Left hindlimb (tissue), 1 donor: ENCODE data around the gene HOOK2.
"Not testable (repeated sequence)": the region's sequence is repeated elsewhere in the genome, so short reads cannot be mapped to it uniquely, and the experiment has no call there.

Experiments
- DNase-seq: peaks from one replicate; pipeline ENCODE4 v3.0.0-alpha.2; 2018

Gene HOOK2, protein sequence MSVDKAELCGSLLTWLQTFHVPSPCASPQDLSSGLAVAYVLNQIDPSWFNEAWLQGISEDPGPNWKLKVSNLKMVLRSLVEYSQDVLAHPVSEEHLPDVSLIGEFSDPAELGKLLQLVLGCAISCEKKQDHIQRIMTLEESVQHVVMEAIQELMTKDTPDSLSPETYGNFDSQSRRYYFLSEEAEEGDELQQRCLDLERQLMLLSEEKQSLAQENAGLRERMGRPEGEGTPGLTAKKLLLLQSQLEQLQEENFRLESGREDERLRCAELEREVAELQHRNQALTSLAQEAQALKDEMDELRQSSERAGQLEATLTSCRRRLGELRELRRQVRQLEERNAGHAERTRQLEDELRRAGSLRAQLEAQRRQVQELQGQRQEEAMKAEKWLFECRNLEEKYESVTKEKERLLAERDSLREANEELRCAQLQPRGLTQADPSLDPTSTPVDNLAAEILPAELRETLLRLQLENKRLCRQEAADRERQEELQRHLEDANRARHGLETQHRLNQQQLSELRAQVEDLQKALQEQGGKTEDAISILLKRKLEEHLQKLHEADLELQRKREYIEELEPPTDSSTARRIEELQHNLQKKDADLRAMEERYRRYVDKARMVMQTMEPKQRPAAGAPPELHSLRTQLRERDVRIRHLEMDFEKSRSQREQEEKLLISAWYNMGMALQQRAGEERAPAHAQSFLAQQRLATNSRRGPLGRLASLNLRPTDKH

DNA sequence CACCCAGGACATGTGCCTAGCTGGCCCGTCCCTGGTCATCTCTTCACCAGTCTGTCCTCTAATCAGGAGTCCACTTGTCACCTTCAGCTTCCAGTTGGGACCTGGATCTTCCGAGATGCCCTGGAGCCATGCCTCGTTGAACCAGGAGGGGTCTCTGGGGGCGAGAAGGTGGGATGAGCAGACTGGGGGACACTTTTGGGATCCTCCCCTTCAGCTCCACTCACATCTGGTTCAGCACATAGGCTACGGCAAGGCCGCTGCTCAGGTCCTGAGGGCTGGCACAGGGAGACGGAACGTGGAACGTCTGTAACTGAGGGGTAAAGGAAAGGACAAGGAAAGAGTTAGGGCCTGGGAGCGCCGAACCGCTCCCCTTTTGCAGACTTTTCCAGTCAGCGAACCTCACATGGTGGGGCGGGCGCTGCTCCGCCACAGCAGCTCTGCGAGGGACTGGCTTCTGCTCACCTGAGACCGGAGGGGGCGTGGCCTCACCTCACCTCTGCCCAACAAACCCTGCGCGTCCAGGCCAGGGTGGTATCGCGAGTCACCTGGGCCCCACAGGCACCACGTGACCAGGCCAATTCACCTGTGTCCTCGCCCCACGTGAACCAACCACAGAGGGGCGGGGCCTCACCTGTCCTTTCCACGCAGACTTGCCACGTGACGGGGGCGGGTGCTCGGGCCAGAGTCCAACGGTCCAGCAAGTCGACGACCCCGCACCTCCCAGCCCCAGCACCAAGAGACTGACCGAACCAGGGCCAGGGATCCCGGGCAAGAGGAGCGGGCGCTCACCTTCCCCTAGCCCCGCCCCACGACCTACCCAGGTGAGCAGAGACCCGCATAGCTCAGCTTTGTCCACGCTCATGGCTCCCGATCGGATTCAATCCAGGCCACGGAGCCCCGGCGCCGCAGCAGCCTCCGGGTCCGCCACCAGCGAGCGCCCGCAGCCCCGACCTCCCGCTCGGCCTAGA lies at the start of gene HOOK2:
Gene HOOK2 (minus strand): TSS at position 965 of the 968 bp plus-strand sequence. CDS start 103 bp downstream, at position 862.
- DNase-seq, result peak; percentile 72

DNA sequence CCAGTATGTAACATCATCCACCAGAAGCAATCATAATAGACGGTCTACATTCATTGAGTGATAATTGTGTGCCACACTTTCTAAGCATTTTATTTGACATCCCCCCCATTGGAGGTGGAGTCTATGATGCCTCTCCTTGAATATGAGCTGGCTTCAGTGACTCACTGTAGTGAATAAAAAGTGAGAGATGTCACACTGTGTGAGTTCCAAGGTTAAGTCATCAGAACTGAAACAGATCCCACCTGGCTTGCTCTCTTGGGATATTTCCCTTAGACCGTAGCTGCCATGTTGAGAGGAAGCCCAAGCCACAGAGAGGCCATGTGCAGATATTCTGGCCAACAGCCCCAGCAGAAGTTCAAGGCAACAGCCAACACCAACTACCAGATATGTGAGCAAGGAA lies 46.4 kb upstream of the HOOK2 start:
- DNase-seq, result no peak

DNA sequence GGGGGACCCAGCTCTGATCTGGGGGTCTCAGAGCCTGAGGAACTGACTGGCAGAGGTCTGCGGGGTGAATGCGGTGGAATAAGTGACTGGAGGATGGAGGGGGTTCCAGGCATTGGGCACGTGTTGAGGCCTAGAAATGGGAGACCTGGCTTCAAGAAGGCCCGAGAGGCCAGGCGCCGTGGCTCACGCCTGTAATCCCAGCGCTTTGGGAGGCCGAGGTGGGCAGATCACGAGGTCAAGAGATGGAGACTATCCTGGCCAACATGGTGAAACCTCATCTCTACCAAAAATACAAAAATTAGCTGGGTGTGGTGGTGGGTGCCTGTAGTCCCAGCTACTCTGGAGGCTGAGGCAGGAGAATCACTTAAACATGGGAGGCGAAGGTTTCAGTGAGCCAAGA lies 42.5 kb upstream of the HOOK2 start:
- not testable (repeated sequence) for DNase-seq

DNA sequence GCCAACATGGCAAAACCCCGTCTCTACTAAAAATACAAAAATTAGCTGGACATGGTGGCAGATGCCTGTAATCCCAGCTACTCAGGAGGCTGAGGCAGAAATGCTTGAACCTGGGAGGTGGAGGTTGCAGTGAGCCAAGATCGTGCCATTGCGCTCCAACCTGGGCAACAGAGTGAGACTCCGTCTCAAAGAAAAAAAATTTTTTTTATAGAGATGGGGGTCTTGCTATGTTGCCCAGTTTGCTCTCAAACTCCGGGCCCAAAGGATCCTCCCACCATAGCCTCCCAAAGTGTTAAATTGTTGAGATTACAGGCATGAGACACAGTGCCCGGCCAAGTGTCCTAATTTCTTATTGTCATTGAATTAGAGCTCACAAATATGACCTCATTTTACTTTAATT lies 41.8 kb upstream of the HOOK2 start:
- not testable (repeated sequence) for DNase-seq

DNA sequence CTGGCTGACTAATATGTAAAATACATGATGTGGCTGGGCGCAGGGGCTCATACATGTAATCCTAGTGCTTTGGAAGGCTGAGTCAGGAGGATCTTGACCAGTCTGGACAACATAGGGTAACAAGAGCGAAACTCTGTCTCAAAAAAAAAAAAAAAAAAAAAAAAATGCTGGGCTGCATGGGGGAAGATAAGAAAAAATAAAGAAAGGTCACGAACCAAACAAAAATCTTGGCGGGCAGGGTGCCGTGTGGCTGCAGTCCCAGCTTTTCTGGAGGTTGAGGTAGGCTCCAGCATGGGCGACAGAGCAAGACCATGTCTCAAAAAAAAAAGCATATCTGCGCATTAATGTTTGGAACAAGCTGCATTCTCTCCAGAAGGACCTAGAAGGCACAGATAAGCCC lies 39.7 kb upstream of the HOOK2 start:
- no peak for DNase-seq

DNA sequence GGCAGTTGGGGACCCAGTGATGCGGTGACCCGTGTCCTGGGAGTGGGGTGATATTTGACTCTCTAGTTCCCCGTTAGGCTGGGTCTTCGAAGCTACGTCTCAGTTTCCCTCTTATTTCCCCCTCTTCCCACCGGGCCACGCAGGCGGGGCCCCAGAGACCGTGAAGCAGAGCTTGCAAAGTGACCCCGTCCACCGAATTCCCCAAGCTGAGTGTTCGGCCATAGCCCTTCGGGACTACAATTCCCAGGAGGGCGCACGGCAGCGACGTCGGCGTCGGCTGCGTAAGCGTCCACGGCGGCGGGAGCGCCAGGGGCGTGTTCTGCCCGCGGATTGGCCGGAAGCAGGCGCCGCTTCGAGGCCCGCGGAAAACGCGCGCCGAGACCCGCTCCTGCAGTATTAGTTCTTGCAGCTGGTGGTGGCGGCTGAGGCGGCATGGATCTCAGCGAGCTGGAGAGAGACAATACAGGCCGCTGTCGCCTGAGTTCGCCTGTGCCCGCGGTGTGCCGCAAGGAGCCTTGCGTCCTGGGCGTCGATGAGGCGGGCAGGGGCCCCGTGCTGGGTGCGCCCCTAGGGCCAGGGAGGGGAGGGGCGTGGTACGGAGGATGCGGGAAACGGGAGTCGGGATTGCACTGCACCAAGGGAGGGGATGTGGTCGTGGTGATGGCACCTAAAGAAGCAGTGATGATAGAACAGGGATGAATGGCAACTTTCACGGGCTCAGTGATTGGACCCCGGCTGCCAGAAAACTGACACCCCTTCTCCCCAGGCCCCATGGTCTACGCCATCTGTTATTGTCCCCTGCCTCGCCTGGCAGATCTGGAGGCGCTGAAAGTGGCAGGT lies 31.1 kb upstream of the HOOK2 start, which contains the start of gene RNASEH2A:
Gene RNASEH2A (plus strand): TSS at position 343 of the 840 bp plus-strand sequence. CDS start 90 bp downstream, at position 433.
- peak; percentile 89 for DNase-seq

DNA sequence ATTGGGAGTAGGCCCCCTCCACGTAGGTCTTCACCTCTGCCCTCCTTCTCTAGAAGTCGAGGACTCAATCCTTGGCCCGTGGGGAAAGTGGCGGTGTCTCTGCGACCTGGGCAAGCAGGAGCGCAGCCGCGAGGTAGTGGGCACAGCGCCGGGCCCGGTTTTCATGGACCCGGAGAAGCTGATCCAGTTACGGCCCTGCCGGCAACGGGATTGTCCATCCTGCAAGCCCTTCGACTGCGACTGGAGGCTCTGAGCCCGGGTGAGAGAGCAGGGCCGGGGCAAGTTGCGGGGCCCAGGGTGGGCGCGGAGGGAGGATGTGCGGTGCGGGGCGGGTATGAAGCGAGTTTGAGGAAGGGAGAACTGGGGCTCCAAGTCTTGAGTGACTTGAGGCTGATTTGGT lies 28.7 kb upstream of the HOOK2 start:
- no peak for DNase-seq

DNA sequence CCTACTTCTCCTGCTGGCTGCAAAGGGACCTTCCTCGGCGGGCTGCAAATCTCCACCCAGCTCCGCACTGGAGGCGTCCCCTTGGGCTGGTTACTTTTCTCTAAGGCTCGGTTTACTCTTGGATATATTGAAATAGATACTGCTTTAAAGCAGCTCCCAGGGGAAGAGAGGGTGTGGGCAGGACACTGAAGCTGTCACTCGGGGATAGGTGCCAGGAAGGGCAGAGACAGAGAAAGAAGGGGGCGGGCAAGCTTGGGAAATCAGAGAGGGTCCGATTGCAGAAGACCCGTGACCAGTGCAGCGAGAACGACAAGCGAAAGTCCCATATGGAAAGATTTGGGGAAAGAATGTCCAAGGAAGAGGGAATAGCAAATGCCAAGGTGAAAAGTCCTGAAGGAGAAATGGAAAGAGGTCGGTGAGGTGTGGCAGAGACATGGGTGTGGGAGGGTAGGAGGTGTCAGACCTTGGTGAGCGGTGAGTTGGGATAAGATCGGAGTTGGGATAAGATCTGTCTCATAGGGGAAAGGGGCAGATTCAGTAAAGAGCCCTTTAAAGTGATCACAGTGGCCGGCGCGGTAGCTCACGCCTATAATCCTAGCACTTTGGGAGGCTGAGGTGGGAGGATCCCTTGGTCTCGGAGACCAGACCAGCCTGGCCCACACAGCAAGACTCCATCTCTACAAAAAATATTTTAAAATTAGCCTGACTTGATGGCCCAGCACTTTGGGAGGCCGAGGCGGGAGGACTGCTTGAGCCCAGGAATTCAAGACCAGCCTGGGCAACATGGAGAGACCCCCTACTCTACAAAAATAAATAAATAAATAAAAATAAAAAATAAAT lies 27.1 kb upstream of the HOOK2 start:
- no peak for DNase-seq

DNA sequence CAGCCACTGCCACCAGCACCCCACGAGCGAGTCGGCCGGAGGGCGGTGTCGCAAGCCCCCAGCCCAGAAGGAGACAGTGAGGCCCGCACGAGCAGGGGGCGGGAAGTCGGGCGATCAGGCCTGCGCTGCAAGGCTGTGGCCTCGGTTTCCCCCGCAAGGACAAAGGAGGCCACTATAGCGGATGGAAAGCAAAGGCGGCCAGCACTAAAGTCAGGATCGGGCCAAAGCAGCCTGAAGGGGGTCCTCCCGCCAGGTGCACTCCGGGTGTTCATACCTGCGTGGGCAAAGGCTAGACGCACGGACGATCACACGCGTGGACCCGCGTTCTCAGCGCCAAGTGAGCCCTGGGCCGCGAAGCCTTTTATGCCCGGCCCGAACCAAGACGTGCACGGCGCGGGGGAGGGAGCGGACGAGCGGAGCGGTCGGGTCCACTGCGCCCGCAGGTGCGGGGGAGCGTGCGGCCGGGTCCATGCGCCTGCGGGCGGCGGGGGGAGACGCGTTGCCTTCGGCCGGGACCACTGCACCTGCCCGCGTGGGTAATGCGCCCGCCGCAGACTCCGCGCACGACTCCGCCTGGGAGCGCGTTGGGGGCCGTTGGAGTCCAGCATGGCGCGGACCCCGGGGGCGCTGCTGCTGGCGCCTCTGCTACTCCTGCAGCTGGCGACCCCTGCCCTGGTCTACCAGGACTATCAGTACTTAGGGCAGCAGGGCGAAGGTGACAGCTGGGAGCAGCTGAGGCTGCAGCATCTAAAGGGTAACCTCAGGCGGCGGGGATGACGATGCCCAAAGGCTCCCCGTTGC lies 26.3 kb upstream of the HOOK2 start, which contains the start of the genes PRDX2 and THSD8:
Gene PRDX2 (minus strand): TSS at position 335 of the 801 bp plus-strand sequence. CDS start 539 bp downstream, outside the sequence.
Gene THSD8 (plus strand): TSS at position 604 of the 801 bp plus-strand sequence. CDS start 3 bp downstream, at position 607.
- DNase-seq, result peak; percentile 81

DNA sequence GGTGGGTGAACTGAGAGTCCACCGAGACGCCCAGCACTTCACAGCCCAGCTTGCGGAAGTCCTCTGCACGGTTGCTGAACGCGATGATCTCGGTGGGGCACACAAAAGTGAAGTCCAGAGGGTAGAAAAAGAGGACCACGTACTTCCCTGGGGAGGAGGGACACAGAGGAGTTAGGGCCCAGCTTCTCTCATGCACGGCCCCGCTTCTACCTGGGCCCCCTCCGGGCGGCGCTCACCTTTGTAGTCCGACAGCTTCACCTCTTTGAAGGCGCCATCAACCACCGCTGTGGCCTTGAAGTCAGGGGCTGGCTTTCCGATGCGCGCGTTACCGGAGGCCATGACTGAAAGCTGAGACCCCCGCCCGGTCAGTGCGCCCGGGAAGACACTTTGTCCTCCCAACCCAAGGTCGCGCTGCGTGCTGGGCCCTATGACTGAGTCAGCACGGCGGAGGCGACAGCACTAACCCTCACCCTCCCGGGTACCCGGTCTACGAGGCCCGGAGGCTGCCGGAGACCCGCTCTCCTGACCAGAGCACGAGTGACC lies 25.6 kb upstream of the HOOK2 start:
- no peak for DNase-seq

DNA sequence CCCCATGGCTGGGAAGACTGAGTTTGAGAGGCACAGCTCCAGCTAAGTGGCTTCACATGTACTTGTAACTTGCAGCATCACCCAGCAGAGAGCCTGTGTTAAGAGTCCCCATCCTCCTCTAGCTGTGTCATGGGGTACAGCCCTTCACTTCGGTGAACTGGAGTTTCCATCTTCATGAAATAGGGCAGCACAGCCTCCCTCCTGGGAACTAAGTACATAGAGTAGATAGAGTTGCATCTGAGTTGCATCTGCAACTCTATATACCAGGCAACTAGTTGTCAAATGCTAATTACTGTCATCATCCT lies 25.1 kb upstream of the HOOK2 start:
- DNase-seq, result no peak

DNA sequence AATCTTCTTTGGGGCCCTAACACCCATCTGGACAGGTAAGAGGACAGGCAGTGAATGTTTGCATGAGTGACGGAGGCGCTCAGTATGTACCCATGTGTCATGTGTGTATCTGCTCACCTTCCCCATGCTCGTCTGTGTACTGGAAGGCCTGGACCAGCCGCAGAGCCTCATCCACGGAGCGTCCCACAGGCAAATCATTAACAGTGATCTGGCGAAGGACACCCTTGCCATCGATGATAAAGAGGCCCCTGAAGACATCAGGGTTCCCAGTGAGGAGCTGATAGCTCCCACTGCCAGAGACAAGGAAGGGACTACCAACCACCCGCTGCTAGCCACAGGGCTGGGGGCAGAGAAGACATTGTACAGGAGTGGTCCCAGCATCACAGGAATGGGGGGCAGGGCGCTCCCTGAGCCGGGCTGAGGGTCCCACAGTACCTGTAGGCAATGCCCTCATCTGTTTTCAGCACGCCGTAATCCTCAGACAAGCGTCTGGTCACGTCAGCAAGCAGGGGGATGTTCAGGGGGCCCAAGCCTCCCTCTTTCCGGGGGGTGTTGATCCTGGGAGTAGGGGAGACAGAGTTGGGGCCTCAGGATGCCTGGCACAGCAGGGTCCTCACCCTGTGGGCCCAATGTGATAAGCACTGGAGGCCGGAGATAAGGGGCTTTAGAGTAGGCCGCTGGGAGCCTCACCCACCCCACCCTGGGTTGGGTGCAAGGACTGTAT lies 24.6 kb upstream of the HOOK2 start:
- DNase-seq, result no peak

DNA sequence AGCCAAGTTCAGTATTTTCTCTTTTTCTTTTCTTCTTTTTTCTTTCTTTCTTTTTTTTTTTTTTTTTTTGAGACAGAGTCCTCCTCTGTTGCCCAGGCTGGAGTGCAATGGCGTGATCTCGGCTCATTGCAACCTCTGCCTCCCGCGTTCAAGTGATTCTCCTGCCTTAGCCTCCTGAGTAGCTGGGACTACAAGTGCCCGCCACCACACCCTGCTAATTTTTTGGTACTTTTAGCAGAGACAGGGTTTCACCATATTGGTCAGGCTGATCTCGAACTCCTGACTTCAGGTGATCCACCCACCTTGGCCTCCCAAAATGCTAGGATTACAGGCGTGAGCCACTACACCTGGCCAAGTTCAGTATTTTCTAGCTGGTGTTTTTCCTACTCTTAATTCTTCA lies 22.3 kb upstream of the HOOK2 start:
- DNase-seq, result not testable (repeated sequence)

DNA sequence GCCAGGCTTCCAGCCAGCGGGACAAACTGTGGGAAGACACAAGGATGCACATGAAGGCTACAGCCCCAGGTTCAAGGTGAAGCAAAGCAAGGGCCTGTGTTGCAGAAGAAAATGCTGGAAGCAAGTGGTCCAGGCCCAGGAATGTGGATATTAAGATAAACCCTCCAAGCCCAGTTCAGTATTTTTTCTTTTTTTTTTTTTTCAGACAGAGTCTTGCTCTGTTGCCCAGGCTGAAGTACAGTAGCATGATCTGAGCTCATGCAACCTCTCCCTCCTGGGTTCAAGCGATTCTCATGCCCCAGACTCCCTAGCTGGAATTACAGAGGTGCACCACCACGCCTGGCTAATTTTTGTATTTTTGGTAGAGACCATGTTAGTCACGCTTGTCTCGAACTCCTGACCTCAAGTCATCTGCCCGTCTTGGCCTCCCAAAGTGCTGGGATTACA lies 21.8 kb upstream of the HOOK2 start:
- DNase-seq, result no peak

DNA sequence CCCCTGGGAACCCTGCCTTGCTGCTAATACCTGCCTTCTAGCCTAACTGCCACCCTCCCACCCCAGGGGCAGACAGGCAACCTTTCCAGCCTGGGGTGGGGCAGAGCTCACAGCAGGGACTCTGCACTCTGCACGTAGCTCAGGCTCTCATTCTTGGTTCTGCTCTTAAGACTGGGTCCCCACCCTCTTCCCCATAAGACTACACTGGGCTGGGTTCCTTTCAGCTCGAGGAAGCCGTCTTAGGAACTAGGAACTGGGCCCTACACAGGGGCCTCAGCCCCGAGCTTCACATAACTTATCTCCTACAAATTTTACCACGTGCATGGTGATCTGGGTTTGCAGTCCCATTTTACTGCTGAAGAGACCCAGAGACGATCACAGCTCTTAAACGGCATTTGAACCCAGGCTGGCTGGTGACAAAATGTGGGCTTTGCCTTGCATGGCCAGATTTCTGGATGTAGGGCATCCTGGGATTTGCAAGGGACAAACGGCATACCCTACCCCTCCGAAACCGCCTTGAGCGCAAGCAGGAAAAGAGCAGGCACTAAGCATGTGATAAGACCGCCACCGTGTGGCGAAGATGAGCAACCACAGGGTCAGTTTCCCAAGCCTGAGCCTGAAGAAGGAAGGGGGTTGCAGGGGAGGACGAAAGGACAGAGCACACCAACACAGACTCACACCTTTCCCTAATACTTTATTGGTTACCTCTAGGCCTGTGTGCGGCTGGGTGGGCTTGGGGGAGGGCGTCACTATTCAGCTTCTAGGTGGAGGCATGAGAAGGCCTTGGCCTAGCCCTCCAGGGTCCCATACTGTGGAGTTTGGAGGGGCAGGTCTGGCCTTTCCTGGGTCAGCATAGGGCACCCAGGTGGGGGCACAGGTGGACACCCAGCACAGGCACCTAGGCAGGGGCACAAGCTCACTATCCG lies 21.1 kb upstream of the HOOK2 start:
- DNase-seq, result peak; percentile 85

DNA sequence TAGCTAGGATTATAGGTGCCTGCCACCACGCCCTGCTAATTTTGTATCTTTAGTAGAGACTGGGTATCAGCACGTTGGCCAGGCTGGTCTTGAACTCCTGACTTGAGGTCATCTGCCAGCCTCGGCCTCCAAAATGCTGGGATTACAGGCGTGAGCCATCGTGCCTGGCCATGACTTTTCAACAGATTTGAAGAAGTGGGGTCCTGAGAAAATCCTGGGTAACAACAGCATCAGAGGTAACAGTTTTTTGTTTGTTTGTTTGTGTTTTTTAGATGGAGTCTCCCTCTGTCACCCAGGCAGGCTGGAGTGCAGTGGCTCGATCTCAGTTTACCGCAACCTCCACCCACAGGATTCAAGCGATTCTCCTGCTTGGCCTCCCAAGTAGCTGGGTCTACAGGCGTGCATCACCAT lies 19.6 kb upstream of the HOOK2 start:
- DNase-seq, result no peak

DNA sequence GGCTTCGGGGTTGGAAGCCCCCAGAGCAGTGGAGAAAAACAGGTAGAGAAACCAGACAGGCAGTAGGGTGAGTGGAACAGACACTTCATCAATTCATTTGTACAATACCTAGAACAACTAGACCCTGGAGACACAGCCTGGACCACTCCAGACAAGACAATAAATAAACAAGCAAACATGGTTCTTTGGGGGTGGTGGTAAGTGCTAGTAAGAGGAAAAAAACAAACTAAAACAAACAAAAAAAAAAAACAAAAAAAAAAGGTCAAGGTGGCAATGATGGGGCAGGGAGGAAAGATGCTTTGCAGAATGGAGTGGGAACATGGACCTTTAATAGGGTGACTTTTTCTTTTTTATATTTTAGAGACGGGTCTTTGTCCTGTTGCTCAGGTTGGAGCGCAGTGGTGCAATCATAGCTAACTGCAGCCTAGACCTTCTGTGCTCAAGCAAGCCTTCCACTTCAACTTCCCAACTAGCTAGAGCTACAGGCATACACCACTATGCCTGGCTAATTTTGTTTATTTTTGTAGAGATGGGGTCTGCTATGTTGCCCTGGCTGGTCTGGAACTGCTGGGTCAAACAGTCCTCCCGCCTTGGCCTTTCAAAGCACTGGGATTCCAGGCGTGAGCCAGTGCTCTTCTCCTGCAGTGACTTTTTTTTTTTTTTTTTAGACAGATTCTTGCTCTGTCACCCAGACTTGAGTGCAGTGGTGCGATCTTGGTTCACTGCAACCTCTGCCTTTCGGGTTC lies 19.0 kb upstream of the HOOK2 start:
- no peak for DNase-seq
